DMS153 treated with DMSO at 0.1 percent for 48 hours (cell line): ENCODE results near the gene HOXD13.

ENCODE experiments used
- DNase-seq: peaks from one replicate; lab custom pipeline; 2025; ENCODE audit not compliant: unreplicated experiment; lab: John Stamatoyannopoulos, UW

The HOXD13 gene

DNA sequence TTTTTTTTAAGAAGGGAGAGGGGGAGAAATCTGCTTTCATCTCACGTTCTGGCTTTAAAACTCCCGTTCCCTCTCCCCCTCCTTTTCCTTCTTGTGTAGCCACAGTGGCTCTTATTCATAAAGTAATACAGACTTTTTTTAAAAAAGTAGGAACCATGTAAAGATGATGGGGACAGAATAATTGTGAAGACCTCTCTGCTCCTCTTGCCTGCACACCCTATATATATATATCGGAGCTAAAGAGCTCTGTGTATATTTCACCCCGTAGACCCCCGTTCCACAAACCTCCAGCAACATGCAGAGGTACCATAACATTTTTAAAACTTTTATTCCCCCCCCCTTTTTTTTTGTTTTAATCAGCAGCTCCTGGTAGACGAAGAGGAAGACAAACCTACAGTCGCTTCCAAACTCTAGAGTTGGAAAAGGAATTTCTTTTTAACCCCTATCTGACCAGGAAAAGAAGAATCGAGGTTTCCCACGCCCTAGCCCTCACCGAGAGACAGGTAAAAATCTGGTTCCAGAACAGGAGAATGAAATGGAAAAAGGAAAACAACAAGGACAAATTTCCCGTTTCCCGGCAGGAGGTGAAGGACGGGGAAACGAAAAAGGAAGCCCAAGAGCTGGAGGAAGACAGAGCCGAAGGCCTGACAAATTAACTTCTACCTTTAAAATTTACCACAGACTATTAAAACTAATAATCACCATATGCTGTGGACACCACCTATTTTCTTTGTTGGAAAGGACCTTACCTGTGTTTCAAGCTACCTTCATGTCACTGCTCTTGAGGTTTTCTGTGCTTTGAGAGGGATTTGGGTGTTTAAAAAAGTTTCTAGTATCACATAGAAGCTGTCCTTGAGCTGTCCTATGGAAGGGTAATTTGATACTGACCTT, 38.7 kb downstream of the HOXD13 start:
- DNase-seq: no peak

- no peak for DNase-seq
Observed at GRCh38 chr2:176131848-176132158, 39.3 kb downstream of the HOXD13 start.

DNA sequence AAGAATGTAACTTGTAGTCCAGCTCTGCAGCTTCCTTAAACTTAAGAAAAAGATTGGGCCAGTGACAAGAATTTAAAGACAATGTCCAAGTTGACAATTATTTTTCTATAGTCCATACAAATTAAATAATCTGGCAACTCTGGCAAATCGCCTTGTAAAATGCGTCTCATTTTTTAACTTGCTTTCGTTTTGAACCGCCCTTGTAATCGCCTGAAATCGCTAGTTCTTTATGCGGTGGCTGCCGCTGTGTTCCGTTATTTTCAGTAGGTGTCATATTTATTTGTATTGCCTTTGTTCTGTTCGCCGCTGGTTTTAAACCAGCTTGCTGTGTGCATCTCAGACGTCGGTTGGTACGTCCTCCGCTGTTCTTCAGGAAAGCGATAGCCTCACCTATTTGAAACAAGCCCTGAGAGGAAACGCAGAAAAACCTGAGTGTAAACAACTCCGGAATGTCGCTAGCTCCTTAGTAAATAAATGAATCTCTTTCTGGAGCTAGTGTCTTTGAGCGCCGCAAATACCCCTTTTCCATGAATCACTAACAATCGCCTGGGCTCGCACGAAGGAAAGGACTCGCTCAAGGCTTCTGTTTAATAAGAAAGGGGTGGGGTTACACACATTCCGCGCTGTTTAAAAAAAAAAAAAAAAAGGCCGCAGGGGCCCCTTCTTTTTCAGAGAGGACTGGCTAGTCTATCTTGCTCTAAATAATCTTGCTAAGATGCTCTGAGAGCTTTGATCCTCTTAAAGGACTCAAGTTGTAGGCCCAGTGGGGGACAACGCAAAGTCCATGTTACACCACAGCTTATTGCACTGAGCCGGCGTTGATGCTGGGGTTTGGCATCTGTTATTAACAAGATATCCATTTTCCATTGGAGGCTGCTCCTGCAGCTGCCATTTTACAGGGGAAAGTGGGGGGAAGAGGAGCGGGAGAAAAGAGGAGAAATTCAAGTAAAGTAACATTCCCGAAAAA, 40.0 kb downstream of the HOXD13 start:
- DNase-seq: no peak

DNA sequence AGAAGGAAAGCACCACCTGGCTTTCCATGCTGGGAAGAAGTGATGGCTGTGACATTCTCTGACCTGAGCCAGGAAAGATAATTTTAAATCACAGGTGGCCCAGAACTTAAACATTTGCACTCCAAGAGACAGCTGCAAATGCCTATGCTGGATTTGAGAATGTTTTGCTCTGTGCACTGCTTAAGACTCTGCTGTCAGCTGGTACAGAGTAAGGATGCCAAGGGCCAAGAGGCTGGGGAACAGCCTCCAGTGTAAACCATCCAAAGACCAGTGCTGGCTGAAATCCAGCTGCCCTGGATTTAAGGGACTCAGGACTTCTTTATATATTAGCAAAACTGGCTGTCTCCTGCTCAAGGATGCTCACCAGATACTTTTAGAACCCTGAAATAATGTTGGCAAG, 40.9 kb downstream of the HOXD13 start:
- no peak for DNase-seq

- no peak for DNase-seq
Observed at GRCh38 chr2:176134035-176134434, 41.5 kb downstream of the HOXD13 start.

- DNase-seq: no peak
Observed at GRCh38 chr2:176135035-176135440, 42.5 kb downstream of the HOXD13 start.

DNA sequence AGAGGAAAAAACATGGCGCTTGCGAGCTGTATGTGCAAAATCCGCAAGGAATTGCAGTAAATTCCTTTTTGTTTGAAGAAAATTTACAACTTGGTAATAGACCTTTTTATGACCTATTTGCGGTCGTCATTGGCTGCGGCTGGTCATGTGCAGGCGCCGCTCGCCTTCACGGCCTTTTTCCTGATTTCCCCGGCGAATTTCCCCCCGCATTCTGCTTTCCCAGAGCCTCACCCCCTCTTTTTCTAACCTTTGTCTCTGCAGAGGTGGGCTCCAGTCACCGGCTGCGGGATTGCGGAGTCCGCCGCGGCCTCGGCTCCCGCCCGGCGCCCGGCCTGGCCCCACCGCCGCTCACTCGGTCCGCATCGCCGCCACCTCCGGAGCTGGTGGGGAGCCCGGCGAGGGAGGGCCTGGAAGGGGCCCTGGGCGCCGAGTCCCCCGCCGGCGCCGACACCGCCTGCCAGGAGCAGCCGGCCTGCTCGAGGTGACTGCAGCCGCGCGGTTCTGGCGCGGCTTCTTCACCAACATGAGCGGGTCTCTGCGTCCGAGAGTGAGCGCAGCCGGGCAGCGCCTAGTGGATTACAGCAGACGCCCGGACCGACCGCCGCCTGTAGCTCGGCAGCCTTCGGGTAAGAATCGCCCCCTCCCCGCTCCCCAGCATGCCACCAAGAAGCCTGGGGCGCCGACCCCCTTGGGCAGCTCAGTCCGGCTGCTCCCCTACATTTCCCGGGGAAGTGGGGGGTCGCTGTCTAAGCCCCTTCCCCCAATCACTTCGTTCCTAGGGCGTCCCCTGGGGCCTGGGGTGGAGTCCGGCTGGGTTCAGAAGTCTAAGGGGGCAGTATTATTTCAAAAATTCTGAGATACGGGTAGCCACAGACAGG, 44.1 kb downstream of the HOXD13 start:
- no peak for DNase-seq

- no peak for DNase-seq
Observed at GRCh38 chr2:176137252-176137580, 44.7 kb downstream of the HOXD13 start.

DNA sequence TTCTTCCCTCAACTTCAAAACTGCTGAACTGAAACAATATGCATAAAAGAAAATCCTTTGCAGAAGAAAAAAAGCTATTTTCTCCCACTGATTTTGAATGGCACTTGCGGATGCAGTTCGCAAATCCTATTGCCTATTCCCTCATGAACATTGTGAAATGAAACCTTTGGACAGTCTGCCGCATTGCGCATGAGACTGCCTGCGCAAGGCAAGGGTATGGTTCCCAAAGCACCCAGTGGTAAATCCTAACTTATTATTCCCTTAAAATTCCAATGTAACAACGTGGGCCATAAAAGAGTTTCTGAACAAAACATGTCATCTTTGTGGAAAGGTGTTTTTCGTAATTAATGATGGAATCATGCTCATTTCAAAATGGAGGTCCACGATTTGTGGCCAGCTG, 45.4 kb downstream of the HOXD13 start:
- DNase-seq: no peak

GRCh38 chr2:176138526-176138922, 46.0 kb downstream of the HOXD13 start:
- no peak for DNase-seq

GRCh38 chr2:176138923-176139660, 46.6 kb downstream of the HOXD13 start:
- no peak for DNase-seq

- DNase-seq: no peak
Observed at GRCh38 chr2:176139661-176140512, 47.4 kb downstream of the HOXD13 start.

GRCh38 chr2:176140513-176141317, 48.2 kb downstream of the HOXD13 start:
- DNase-seq: no peak

DNA sequence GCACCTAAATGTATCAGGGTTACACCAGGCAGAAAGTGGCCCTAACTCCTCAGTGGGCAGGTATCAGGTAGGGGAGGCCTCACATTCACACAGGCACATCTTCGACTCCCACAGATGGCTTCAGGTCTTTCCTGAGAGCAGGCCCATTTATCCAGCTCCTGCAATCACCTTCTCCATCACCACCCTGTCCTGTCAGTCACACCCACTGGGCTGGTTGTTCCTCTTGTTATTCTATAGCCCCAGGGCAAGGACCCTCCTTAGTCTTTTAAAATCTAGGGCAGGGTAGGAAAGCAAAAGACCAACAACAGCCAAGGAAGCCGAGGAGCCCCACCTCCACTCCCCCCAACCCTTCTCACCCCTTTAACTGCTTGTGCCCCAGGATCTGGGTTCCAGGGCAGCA, 49.8 kb downstream of the HOXD13 start:
- DNase-seq: no peak
